ENCODE results near the gene ANXA6. TPM values are rescaled to one million over a fixed set of nuclear protein-coding genes. Genes with fewer than 3 reads are reported as not detected.

The ANXA6 gene
- total and polyA plus RNA-seq, 2 of the 4 experiments (the other 2 are of a cell fraction) = 355 to 610 TPM

- no peaks in the 10 kb centered on the region for H3K27me3 ChIP-seq (ENCODE audit: control insufficient read depth, insufficient read depth, low read length)
- DNase-seq (no peak), ATAC-seq (ENCODE audit: low read depth) (no peak)
- H2BK15ac ChIP-seq (ENCODE audit: low read depth, low read length) = no peak overlapping the region
- H3K79me1 ChIP-seq (ENCODE audit: low read depth in 1 of 2, low read length in 2 of 2) = peaks cover 9 to 56% of the 10 kb centered on the region in 2 experiments; a peak in 2 of 4 replicates
- H3K27ac ChIP-seq (ENCODE audit: insufficient read depth, low read length) = no peak overlapping the region
- no peak overlapping the region for H3K56ac ChIP-seq (ENCODE audit: extremely low read depth, insufficient read depth, low read length)
- H4K5ac ChIP-seq (ENCODE audit: low read depth, low read length) = no peak overlapping the region
- no peak overlapping the region for H3K4me2 ChIP-seq (ENCODE audit: low read depth, low read length)
- peaks cover 2% of the 10 kb centered on the region; the same call in 1 of the 2 replicates for H3K4me1 ChIP-seq (ENCODE audit: control insufficient read depth, insufficient read depth, low read length)
- intact Hi-C loops (cut with micrococcal nuclease) = no loop called here
- H3K23ac ChIP-seq (ENCODE audit: low read depth, low read length) = no peak overlapping the region
- in situ Hi-C loops (cut with MboI; ENCODE audit: low sequenced_read_pairs) = loop anchor here (5.0 kb wide), 1 partner anchor 116 kb away; no protein-coding TSS in a partner anchor
- H4K8ac ChIP-seq (ENCODE audit: low read depth in 2 of 2, low read length in 2 of 2) = no peak overlapping the region
- H3K4me3 ChIP-seq (ENCODE audit: insufficient read depth, low read depth, low read length) = no peak overlapping the region
- no peak overlapping the region for H2AFZ ChIP-seq (replicated peaks; ENCODE audit: low read length, poor library complexity)
- TF ChIP-seq MAZ (IDR thresholded peaks at IDR 0.05; ENCODE audit: borderline replicate concordance, low read depth, low read length) (no peak), RFX5 (IDR thresholded peaks at IDR 0.05; ENCODE audit: low read depth, low read length) (no peak), BHLHE40 (IDR thresholded peaks at IDR 0.05; ENCODE audit: low read depth, low read length) (no peak), CHD1 (IDR thresholded peaks at IDR 0.05; ENCODE audit: low read depth, low read length) (no peak)
- H3K14ac ChIP-seq (replicated peaks; ENCODE audit: low read depth, low read length) = no peak overlapping the region
- ChIA-PET POLR2A (ENCODE audit: unreplicated experiment) (no interaction called here), CTCF (interaction anchor here (0.6 to 0.7 kb wide), 3 partner anchors 29 to 70 kb away, joined by 3 to 5 read pairs (median 3); no protein-coding TSS in a partner anchor)
- H4K20me1 ChIP-seq (ENCODE audit: insufficient read depth, low read length) = peaks cover 42% of the 10 kb centered on the region
- no peak overlapping the region for H2BK120ac ChIP-seq (ENCODE audit: low read depth, low read length)
- H3K9me3 ChIP-seq (ENCODE audit: control insufficient read depth, insufficient read depth, low read length) = no peaks in the 10 kb centered on the region
- H2AK5ac ChIP-seq (ENCODE audit: low read depth, low read length) = no peak overlapping the region
- no TSS peak for BruUV-seq (replicated peaks)
- no peak overlapping the region for H2BK20ac ChIP-seq (ENCODE audit: low read depth, low read length)
- dilution Hi-C loops (cut with HindIII; ENCODE audit: low sequenced_read_pairs, unreplicated experiment) = no loop called here
- no peaks in the 10 kb centered on the region; the same call in 1 of the 2 replicates for H3K9me1 ChIP-seq (ENCODE audit: insufficient read depth, low read length)
- H3K9ac ChIP-seq (ENCODE audit: low read depth, low read length) = no peak overlapping the region
- H2BK5ac ChIP-seq (ENCODE audit: low read depth, low read length, poor library complexity, severe bottlenecking) = no peak overlapping the region
- H3K4ac ChIP-seq (ENCODE audit: low read depth, low read length) = no peak overlapping the region
- 100% methylated on average over 1 of the region's 2 CpGs; no CpG with 5 or more reads in 1 of the 2 experiments for WGBS, 2 experiments (ENCODE audit: extremely low coverage in 2 of 2, insufficient read length in 1 of 2)
- no peak overlapping the region for H3K18ac ChIP-seq (ENCODE audit: low read depth, low read length)
- no peak overlapping the region for H2AK9ac ChIP-seq (replicated peaks; ENCODE audit: low read depth, low read length, poor library complexity)
- H4K91ac ChIP-seq (ENCODE audit: insufficient read depth, low read depth, low read length) = no peak overlapping the region
- H3K36me3 ChIP-seq (ENCODE audit: control insufficient read depth, insufficient read depth, low read length) = peaks cover 85% of the 10 kb centered on the region
These were observed 36.5 kb downstream of the ANXA6 start for GRCh38 chr5:151121095-151121494.

All from IMR-90 (cell line).